Caco-2 (cell line): ENCODE results near the gene GNAQ. TPM values are rescaled to one million over a fixed set of nuclear protein-coding genes. Genes with fewer than 3 reads are reported as not detected.
A peak's percentile ranks its signal among the peaks of the same experiment; 100 is the strongest.

Experiments
- BruUV-seq: library from RNA; stranded (reverse); fragments of 400-500 nt; replicated peaks from 2 replicates; lab custom pipeline; 2021; lab: Mats Ljungman, UMichigan
- CTCF ChIA-PET: fragments of 300-600 bp; sonication (Branson Sonifier 250); formaldehyde crosslinking; loops from one replicate; lab custom pipeline; 2022; ENCODE audit warnings: antibody characterized with exemption; lab: Charles Lee
- POLR2A ChIA-PET: fragments of 300-600 bp; sonication (Branson Sonifier 250); formaldehyde crosslinking; loops from one replicate; lab custom pipeline; 2022; ENCODE audit warnings: antibody characterized with exemption; lab: Charles Lee
- DNase-seq, 2 experiments: peaks; one replicate each; pipeline versions ENCODE4 v3.0.0 to v3.0.0-alpha.2; 2020 to 2022
- H3K27me3 ChIP-seq: replicated peaks from 2 replicates; pipeline ENCODE4 v1.6.0; 2011; ENCODE audit warnings: low read length; ENCODE audit not compliant: control insufficient read depth, insufficient read depth
- H3K36me3 ChIP-seq: 2 replicates; pipeline ENCODE4 v1.5.1; 2011; ENCODE audit warnings: low read length; ENCODE audit not compliant: control insufficient read depth, insufficient read depth
- H3K4me1 ChIP-seq: fragments of 250-450 bp; sonication (Bioruptor Pico); 2 replicates; pipeline ENCODE4 v1.5.1; 2020; ENCODE audit warnings: mild to moderate bottlenecking
- H3K4me3 ChIP-seq: 2 replicates; pipeline ENCODE4 v1.5.1; 2011; ENCODE audit warnings: low read depth, mild to moderate bottlenecking, control low read depth, low read length
- H3K9me3 ChIP-seq: fragments of 250-450 bp; sonication (Bioruptor Pico); 2 replicates; pipeline ENCODE4 v1.5.1; 2020; ENCODE audit warnings: mild to moderate bottlenecking, moderate library complexity
- H3K27ac Mint-ChIP-seq: one replicate; pipeline ENCODE4 v1.8.0; 2022; ENCODE audit warnings: mixed read lengths; ENCODE audit not compliant: unreplicated experiment
- H3K27me3 Mint-ChIP-seq: one replicate; pipeline ENCODE4 v1.8.0; 2022; ENCODE audit warnings: mixed read lengths; ENCODE audit not compliant: insufficient read depth, unreplicated experiment
- H3K36me3 Mint-ChIP-seq: one replicate; pipeline ENCODE4 v1.8.0; 2022; ENCODE audit warnings: mild to moderate bottlenecking, mixed read lengths; ENCODE audit not compliant: insufficient read depth, unreplicated experiment
- H3K4me1 Mint-ChIP-seq: one replicate; pipeline ENCODE4 v1.8.0; 2022; ENCODE audit warnings: low read depth, mixed read lengths; ENCODE audit not compliant: unreplicated experiment
- H3K4me3 Mint-ChIP-seq: one replicate; pipeline ENCODE4 v1.8.0; 2022; ENCODE audit warnings: mild to moderate bottlenecking, moderate library complexity, mixed read lengths; ENCODE audit not compliant: unreplicated experiment
- H3K9me3 Mint-ChIP-seq: one replicate; pipeline ENCODE4 v1.8.0; 2022; ENCODE audit warnings: mixed read lengths; ENCODE audit not compliant: unreplicated experiment
- CTCF ChIP-seq, 2 experiments: fragments of 200-600 bp in 1 of 2; IDR thresholded peaks; 1 replicate in 1 of 2; 2 replicates in 1 of 2; pipeline versions ENCODE4 v1.5.1 to v1.8.0; 2011 to 2022; ENCODE audit warnings: antibody characterized with exemption in 1 of 2, control low read depth in 1 of 2, inconsistent platforms in 1 of 2, low read depth in 1 of 2, low read length in 1 of 2, mild to moderate bottlenecking in 1 of 2, moderate library complexity in 1 of 2; ENCODE audit not compliant: insufficient read depth in 1 of 2, severe bottlenecking in 1 of 2, unreplicated experiment in 1 of 2
- intact Hi-C: fragments of 100-400 bp; cut with micrococcal nuclease; formaldehyde crosslinking; loops from one replicate; pipeline ENCODE4 v1.10.0; 2022; ENCODE audit not compliant: unreplicated experiment
- total RNA-seq: library from RNA; stranded (reverse); gene quantifications from 2 replicates; pipeline ENCODE4 v1.2.3, GENCODE V29; 2022

Gene GNAQ
- total RNA-seq, 1 experiment from 2014 or later = 10.1 TPM

- no peaks in the 10 kb centered on the region for H3K4me1 ChIP-seq
- intact Hi-C loops = loop anchor here (2.0 kb wide), 1 partner anchor 169 kb away; no protein-coding TSS in a partner anchor
- Mint-ChIP-seq H3K36me3 (no peaks in the 10 kb centered on the region), H3K27ac (no peak overlapping the region), H3K4me3 (no peak overlapping the region), H3K27me3 (no peaks in the 10 kb centered on the region), H3K9me3 (no peaks in the 10 kb centered on the region), H3K4me1 (no peaks in the 10 kb centered on the region)
- no peak for TF ChIP-seq CTCF (IDR thresholded peaks at IDR 0.05; ENCODE audit: insufficient read depth in 1 of 2, low read depth in 1 of 2, low read length in 1 of 2, severe bottlenecking in 1 of 2, unreplicated experiment in 1 of 2)
- H3K27me3 ChIP-seq = no peaks in the 10 kb centered on the region
- no TSS peak for BruUV-seq
- POLR2A ChIA-PET = no interaction called here
- CTCF ChIA-PET = no interaction called here
- no peak overlapping the region for H3K4me3 ChIP-seq
- no peaks in the 10 kb centered on the region for H3K36me3 ChIP-seq
- H3K9me3 ChIP-seq = no peaks in the 10 kb centered on the region
- no peak for DNase-seq
Observed at GRCh38 chr9:78033870-78034269, 2.3 kb upstream of the GNAQ start.

- H3K9me3 Mint-ChIP-seq = no peaks in the 10 kb centered on the region
- CTCF ChIA-PET = no interaction called here
Observed at GRCh38 chr9:78032730-78033457, 1.3 kb upstream of the GNAQ start.

More at GRCh38 chr9:78032730-78033457, 1.3 kb upstream of the GNAQ start:
- Mint-ChIP-seq H3K4me3 (peak overlapping the region; percentile 70), H3K4me1 (no peaks in the 10 kb centered on the region), H3K36me3 (no peaks in the 10 kb centered on the region), H3K27me3 (no peaks in the 10 kb centered on the region), H3K27ac (peak overlapping the region; percentile 50)
- BruUV-seq = TSS peak; percentile 91
- H3K36me3 ChIP-seq = no peaks in the 10 kb centered on the region
- H3K9me3 ChIP-seq = no peaks in the 10 kb centered on the region
- no peak for TF ChIP-seq CTCF (IDR thresholded peaks at IDR 0.05; ENCODE audit: insufficient read depth in 1 of 2, low read depth in 1 of 2, low read length in 1 of 2, severe bottlenecking in 1 of 2, unreplicated experiment in 1 of 2)
- DNase-seq = no peak
- POLR2A ChIA-PET = interaction anchor here (0.7 kb wide), 1 partner anchor 29 kb away, joined by 3 read pairs; no protein-coding TSS in a partner anchor
- no peaks in the 10 kb centered on the region for H3K27me3 ChIP-seq
- no peaks in the 10 kb centered on the region for H3K4me1 ChIP-seq
- intact Hi-C loops = no loop called here
- peak overlapping the region; percentile 40 for H3K4me3 ChIP-seq
